ENCODE results near the gene RASAL1.

DNA sequence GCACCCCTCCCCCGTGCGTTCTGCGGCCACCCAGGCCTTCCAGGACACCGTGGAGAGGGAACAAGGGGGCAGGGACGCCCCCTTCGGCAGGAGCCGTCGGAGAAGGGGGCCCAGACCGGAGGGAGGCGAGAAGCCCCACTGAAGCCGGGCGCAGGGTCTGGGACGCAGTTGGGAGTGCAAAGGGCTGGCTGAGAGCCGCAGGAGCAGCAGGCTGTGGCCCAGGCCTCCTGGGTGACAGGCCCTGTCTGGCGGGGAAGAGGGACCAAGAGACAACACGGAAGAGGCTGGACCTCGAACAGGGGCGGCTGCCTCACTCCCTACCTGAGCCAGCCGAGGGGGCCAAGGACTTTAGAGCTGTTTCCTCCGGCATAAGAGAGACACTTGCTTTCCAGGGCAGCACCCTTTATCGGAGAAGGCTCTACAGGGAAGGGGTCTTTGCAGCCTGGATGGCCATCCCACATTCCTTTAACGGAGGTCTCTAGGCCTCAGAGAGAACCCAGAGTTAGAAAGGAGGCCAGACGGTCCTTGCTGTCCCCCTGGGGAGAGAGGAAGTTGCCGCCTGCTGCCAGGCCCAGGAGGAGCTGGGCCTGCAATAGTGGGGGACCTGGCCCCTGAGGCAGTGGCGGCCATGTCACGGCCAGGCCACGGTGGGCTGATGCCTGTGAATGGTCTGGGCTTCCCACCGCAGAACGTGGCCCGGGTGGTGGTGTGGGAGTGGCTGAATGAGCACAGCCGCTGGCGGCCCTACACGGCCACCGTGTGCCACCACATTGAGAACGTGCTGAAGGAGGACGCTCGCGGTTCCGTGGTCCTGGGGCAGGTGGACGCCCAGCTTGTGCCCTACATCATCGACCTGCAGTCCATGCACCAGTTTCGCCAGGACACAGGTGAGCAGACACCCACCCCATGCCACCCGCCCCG is 77.7 kb downstream of the RASAL1 start:
- TF ChIP-seq, protein P1, sequence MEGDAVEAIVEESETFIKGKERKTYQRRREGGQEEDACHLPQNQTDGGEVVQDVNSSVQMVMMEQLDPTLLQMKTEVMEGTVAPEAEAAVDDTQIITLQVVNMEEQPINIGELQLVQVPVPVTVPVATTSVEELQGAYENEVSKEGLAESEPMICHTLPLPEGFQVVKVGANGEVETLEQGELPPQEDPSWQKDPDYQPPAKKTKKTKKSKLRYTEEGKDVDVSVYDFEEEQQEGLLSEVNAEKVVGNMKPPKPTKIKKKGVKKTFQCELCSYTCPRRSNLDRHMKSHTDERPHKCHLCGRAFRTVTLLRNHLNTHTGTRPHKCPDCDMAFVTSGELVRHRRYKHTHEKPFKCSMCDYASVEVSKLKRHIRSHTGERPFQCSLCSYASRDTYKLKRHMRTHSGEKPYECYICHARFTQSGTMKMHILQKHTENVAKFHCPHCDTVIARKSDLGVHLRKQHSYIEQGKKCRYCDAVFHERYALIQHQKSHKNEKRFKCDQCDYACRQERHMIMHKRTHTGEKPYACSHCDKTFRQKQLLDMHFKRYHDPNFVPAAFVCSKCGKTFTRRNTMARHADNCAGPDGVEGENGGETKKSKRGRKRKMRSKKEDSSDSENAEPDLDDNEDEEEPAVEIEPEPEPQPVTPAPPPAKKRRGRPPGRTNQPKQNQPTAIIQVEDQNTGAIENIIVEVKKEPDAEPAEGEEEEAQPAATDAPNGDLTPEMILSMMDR (IDR thresholded peaks at IDR 0.05 in 8 of 11, conservative IDR thresholded peaks at IDR 0.05 in 3 of 11), result no peak
- no peak for TF ChIP-seq POLR2A (IDR thresholded peaks at IDR 0.05)
